Suprapubic skin (tissue), 4 donors: ENCODE data around the gene DSCAML1. TPM values are rescaled to one million over a fixed set of nuclear protein-coding genes. Genes with fewer than 3 reads are reported as not detected.

Source experiments
- DNase-seq, 2 donors: peaks; one replicate each; pipeline ENCODE4 v3.0.0-alpha.2; 2019; ENCODE audit warnings: low spot score in 2 of 2
- H3K27ac ChIP-seq: fragments of 200-600 bp; sonication (generic); one replicate; pipeline ENCODE4 v1.5.1; 2019
- H3K27me3 ChIP-seq: fragments of 200-600 bp; sonication (generic); one replicate; pipeline ENCODE4 v1.5.1; 2019
- H3K36me3 ChIP-seq: fragments of 200-600 bp; sonication (generic); one replicate; pipeline ENCODE4 v1.5.1; 2019
- H3K4me1 ChIP-seq: fragments of 200-600 bp; sonication (generic); one replicate; pipeline ENCODE4 v1.5.1; 2019
- H3K4me3 ChIP-seq: fragments of 200-600 bp; sonication (generic); one replicate; pipeline ENCODE4 v1.5.1; 2019; ENCODE audit warnings: mild to moderate bottlenecking
- H3K9me3 ChIP-seq: fragments of 200-600 bp; sonication (generic); one replicate; pipeline ENCODE4 v1.5.1; 2019
- EP300 ChIP-seq: sonication (generic); formaldehyde crosslinking; IDR thresholded peaks from one replicate; pipeline ENCODE4 v1.6.1; 2017; ENCODE audit warnings: antibody characterized with exemption
- POLR2A ChIP-seq, 2 donors: fragments of 450-650 bp; IDR thresholded peaks; one replicate each; pipeline ENCODE4 v1.6.1; 2017; ENCODE audit warnings: antibody characterized with exemption in 2 of 2, mild to moderate bottlenecking in 2 of 2, moderate library complexity in 2 of 2
- POLR2AphosphoS5 ChIP-seq, 3 donors: sonication (generic); formaldehyde crosslinking; IDR thresholded peaks; one replicate each; pipeline ENCODE4 v1.6.1; 2017; ENCODE audit warnings: antibody characterized with exemption in 3 of 3
- WGBS: methylation state at CpG from one replicate; pipeline ENCODE4 v1.1.5; 2018; 5-methylcytosine and 5-hydroxymethylcytosine counted together
- total RNA-seq, 4 donors: library from RNA; depleted of rRNA; stranded (reverse); fragments of >200 nt; gene quantifications; one replicate each; pipeline ENCODE4 v1.1.0, GENCODE V29; 2016
- TF ChIP-seq, protein P1 (sequence below), 2 donors: fragments of 200-600 bp in 1 of 2; fragments of 450-650 bp in 1 of 2; sonication (generic) in 1 of 2; IDR thresholded peaks; one replicate each; pipeline ENCODE4 v1.5.1; 2016 to 2019; ENCODE audit warnings: antibody characterized with exemption in 2 of 2, mild to moderate bottlenecking in 1 of 2, moderate library complexity in 1 of 2

DSCAML1 gene
- total RNA-seq, 4 donors from 2014 or later: 0.11 to 0.24 (median 0.21) TPM; not detected in 1

- H3K9me3 ChIP-seq: no peaks in the 10 kb centered on the region
- H3K27me3 ChIP-seq: no peaks in the 10 kb centered on the region
- H3K36me3 ChIP-seq: no peaks in the 10 kb centered on the region
- WGBS: 22% methylated on average over 13 of the region's 14 CpGs
- H3K4me1 ChIP-seq: peaks cover 14% of the 10 kb centered on the region
- TF ChIP-seq, protein P1, sequence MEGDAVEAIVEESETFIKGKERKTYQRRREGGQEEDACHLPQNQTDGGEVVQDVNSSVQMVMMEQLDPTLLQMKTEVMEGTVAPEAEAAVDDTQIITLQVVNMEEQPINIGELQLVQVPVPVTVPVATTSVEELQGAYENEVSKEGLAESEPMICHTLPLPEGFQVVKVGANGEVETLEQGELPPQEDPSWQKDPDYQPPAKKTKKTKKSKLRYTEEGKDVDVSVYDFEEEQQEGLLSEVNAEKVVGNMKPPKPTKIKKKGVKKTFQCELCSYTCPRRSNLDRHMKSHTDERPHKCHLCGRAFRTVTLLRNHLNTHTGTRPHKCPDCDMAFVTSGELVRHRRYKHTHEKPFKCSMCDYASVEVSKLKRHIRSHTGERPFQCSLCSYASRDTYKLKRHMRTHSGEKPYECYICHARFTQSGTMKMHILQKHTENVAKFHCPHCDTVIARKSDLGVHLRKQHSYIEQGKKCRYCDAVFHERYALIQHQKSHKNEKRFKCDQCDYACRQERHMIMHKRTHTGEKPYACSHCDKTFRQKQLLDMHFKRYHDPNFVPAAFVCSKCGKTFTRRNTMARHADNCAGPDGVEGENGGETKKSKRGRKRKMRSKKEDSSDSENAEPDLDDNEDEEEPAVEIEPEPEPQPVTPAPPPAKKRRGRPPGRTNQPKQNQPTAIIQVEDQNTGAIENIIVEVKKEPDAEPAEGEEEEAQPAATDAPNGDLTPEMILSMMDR (IDR thresholded peaks at IDR 0.05): no peak
- no peak for TF ChIP-seq POLR2AphosphoS5 (IDR thresholded peaks at IDR 0.05)
- TF ChIP-seq EP300: no peak
- no peak for TF ChIP-seq POLR2A (IDR thresholded peaks at IDR 0.05)
- H3K4me3 ChIP-seq: no peak overlapping the region
- H3K27ac ChIP-seq: no peak overlapping the region
- no peak for DNase-seq
These were observed 285.0 kb downstream of the DSCAML1 start for GRCh38 chr11:117511931-117512539.

GRCh38 chr11:117511483-117511930 lies 285.5 kb downstream of the DSCAML1 start:
- no peak overlapping the region for H3K27ac ChIP-seq
- no peaks in the 10 kb centered on the region for H3K36me3 ChIP-seq
- H3K9me3 ChIP-seq: no peaks in the 10 kb centered on the region
- WGBS: 67% methylated on average over 8 of the region's 8 CpGs
- TF ChIP-seq, protein P1 (IDR thresholded peaks at IDR 0.05): no peak
- TF ChIP-seq EP300: no peak
- H3K4me1 ChIP-seq: peaks cover 14% of the 10 kb centered on the region
- no peak overlapping the region for H3K4me3 ChIP-seq
- no peak for DNase-seq
- H3K27me3 ChIP-seq: no peaks in the 10 kb centered on the region

- Histone ChIP-seq H3K36me3 (no peaks in the 10 kb centered on the region), H3K4me1 (peaks cover 14% of the 10 kb centered on the region), H3K27ac (no peak overlapping the region), H3K27me3 (no peaks in the 10 kb centered on the region), H3K9me3 (no peaks in the 10 kb centered on the region), H3K4me3 (no peak overlapping the region)
- 70% methylated on average over 3 of the region's 3 CpGs for WGBS
- DNase-seq: no peak
- TF ChIP-seq POLR2A (IDR thresholded peaks at IDR 0.05): no peak
- no peak for TF ChIP-seq EP300
- no peak for TF ChIP-seq POLR2AphosphoS5 (IDR thresholded peaks at IDR 0.05)
- TF ChIP-seq, protein P1 (IDR thresholded peaks at IDR 0.05): no peak
These were observed 286.4 kb downstream of the DSCAML1 start for GRCh38 chr11:117510646-117511045.

- Histone ChIP-seq H3K27me3 (no peaks in the 10 kb centered on the region), H3K9me3 (no peaks in the 10 kb centered on the region), H3K4me1 (peaks cover 14% of the 10 kb centered on the region), H3K36me3 (no peaks in the 10 kb centered on the region), H3K4me3 (no peak overlapping the region), H3K27ac (no peak overlapping the region)
- DNase-seq: no peak
- TF ChIP-seq POLR2A (IDR thresholded peaks at IDR 0.05): no peak
- TF ChIP-seq, protein P1 (IDR thresholded peaks at IDR 0.05): no peak
- no peak for TF ChIP-seq EP300
- TF ChIP-seq POLR2AphosphoS5 (IDR thresholded peaks at IDR 0.05): no peak
- no CpG with 5 or more reads among the region's 8 CpGs for WGBS
These were observed 287.5 kb downstream of the DSCAML1 start for GRCh38 chr11:117509543-117509942.

DNA sequence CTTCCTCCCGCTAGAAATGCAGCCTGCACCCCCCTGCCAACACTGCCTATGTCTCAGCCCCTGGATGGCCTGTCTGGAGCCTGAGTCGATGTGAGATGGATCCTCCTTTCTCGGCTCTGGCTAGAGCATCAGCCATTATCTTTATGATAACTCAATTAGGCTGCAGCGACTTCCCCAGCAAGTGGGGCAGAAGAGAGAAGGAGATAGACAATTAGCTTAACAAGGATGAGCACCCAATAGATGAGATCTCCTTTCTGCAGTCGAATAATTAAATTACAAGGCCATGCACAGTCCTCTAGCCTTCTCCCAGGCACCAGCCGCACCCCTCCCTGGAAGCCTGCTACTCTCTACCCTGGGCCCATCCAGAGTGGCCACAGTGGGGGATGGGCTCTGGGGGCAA lies 290.0 kb downstream of the DSCAML1 start:
- no peaks in the 10 kb centered on the region for H3K9me3 ChIP-seq
- TF ChIP-seq EP300: no peak
- no peak for TF ChIP-seq POLR2AphosphoS5 (IDR thresholded peaks at IDR 0.05)
- TF ChIP-seq, protein P1 (IDR thresholded peaks at IDR 0.05): no peak
- no peak for TF ChIP-seq POLR2A (IDR thresholded peaks at IDR 0.05)
- no peak overlapping the region for H3K27ac ChIP-seq
- DNase-seq: no peak
- H3K4me3 ChIP-seq: no peak overlapping the region
- H3K36me3 ChIP-seq: no peaks in the 10 kb centered on the region
- H3K27me3 ChIP-seq: peaks cover 13% of the 10 kb centered on the region
- H3K4me1 ChIP-seq: peaks cover 9% of the 10 kb centered on the region
- WGBS: 85% methylated on average over 5 of the region's 6 CpGs
